Forelimb muscle (tissue), 1 donor: ENCODE data around the gene NFATC2. TPM values are rescaled to one million over a fixed set of nuclear protein-coding genes. Genes with fewer than 3 reads are reported as not detected.

ENCODE experiments used
- DNase-seq: peaks from one replicate; pipeline ENCODE4 v3.0.0-alpha.2; 2013; ENCODE audit warnings: low read depth
- polyA plus RNA-seq: library from polyadenylated mRNA; unstranded; fragments of 120-200 nt; gene quantifications from one replicate; pipeline ENCODE4 v1.2.1, GENCODE V29; 2013; ENCODE audit not compliant: insufficient read length

The NFATC2 gene
- polyA plus RNA-seq, 1 donor = 4.0 TPM

DNA sequence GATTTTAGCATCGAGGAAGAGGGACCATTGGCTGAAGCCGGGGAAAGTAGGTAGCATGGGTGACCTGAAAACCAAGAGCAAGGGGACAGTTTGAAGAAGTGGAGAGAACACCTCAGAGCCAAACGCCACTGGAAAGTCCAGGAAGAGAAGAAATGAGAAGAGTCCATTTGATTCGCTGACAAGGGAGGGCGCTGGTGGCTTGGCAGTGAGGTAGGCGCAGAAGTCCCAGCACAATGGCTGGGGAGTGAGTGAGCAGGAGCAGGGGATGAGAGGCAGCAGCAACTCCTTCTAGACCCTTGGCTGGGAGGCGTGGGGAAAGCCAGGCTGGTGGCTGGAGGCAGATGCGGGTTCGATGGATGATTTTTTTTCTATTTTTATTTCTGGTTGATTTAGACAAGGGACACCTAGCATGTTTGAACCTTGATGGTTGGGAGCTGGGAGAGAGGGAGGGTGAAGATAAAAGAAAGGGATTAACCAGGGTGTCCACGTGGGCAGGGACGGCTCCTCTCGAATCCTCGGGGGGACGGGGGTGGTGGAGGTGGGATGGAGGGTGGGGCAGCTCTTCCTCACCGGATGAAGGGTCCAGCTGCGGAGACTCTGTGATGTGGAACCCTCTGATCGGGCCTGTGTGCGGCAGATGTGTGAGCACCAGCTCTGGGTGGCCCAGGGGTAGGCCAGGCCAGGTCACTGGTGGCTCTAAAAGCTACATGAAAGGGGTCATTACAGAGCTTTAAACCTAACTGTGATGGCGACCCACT lies 164.2 kb downstream of the NFATC2 start:
- DNase-seq = no peak

DNA sequence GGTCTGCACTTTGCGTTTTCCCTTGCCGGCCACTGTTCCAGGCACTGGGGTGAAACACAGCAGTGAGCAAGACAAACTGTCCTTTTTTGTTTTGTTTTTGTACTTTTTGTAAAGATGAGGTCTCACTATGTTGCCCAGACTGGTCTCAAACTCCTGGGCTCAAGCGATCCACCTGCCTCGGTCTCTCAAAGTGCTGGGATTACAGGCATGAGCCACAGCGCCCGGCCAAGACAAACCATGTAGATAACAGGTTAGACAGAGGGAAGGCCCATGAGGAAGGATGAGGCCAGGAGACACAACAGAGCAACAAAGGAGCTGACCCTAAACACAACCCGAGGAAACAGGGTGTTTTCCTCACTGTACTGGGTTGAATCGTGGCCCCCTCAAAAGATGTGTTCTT lies 165.4 kb downstream of the NFATC2 start:
- DNase-seq = no peak

DNA sequence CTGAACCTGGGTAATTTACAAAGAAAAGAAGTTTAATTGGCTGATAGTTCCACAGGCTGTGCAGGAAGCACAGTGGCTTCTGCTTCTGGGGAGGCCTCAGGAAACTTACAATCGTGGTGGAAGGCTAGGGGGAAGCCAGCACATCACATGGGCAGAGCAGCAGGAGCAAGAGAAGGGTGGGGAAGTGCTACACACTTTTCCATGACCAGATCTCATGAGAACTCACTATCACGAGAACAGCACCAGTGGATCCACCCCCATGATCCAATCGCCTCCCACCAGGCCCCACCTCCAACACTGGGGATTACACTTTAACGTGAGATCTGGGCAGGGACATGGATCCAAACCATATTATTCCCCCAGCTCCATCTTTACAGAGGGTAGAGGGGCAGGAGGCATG lies 166.4 kb downstream of the NFATC2 start:
- DNase-seq = no peak

DNA sequence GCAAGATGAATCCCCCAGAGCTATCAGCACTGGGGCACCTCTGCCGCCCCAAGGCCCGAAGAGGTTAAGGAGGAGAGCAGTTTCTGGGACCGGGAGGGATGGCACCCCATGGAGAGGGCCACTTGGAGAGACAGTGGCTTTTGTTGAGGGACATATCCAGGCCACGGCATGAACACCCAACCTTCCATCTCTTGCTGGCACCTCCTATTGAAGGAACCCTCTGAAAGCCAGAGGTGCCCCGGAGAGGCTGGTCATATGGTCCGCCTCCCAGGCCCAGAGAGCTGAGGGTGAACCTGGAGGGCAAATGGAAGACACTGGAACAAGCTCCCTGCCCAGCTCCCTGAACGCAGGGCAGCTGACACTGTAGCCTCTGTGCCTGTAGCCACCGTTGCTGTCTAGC lies 167.0 kb downstream of the NFATC2 start:
- no peak for DNase-seq

DNA sequence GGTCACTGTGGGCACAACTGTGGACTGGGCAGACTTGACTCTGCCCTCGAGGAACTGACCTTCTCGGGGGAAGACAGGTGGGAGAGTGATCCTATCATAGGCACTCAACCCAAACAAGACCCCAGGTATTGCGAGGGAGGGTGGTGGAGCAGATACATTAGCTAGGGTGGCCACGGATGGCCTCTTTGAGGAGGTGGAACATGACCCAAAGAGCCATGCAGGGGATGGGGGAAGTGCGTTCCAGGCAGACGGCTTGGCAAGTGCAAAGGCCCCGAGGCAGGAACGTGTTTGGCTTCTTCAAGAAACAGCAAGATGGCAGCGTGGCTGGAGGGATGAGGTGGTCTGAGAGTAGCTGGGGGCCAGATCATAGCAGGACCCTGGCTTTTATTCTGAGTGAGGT lies 167.6 kb downstream of the NFATC2 start:
- no peak for DNase-seq

GRCh38 chr20:51374456-51374830 lies 168.1 kb downstream of the NFATC2 start:
- DNase-seq = no peak

DNA sequence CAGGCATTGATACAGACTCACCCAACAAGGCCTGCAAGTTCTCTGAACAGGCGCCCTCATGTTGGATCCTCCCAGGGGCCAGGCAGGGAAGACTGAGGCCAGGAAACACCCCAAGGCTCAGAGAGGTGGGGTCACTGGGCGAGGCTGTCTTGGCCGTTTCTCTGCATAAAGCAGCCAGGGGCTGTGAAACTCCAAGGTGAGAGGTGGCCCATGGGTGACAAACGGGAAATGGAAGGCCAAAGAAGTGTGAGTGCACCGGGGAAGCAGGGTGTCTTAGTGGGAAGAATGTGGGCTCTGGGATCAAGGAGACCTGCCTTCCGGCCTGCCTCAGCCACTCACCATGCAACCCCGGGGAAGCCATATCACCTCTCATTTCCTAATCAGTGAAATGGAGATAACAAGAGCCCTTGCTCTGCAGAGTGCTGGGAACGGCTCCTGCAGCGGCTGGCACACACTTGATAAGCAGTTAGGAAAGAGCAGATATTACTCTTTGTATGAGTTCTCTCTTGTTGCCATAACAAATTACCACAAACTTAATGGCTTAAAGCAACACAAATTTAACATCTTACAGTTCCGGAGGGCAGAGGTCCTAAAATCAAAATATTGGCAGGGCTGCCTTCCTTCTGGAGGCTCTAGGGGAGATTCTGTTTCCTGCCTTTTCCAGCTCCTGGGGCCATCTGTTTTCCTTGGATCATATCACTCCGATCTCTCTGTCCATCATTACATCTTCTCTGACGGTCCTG lies 168.6 kb downstream of the NFATC2 start:
- DNase-seq = no peak

- DNase-seq = no peak
Observed at GRCh38 chr20:51372966-51373365, 169.6 kb downstream of the NFATC2 start.

DNA sequence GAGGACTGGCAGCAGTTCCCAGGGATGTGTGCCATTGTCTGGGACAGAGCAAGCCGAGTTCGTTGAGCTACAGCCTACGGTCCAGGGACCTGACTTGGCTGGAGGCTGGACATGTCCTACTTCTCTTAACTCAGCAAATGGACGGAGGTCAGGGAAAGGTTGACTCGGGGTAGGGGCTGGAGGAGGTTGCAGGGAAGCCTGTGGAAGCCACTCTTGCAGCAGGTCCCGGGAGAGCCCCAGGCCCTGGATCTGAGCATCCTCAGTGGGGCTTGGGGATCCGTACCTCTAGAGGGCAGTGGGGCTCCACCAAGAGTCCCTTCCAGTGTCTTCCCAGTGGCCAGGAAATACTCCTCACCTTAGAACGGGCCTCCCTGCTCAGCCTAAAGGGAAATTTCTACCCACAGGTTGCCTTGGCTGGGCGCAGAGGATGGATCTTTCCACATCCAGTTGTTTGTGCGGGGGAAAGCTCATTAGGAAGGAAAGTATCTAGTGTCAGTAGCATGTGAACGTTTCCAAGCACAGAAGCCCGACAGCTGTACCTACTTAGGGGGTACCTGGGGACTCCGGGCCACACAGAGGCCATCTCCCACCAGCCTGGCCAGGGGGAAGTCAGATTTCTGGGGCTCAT lies 170.2 kb downstream of the NFATC2 start:
- peak; percentile 32 for DNase-seq

- DNase-seq = no peak
Observed at GRCh38 chr20:51371720-51372119, 170.8 kb downstream of the NFATC2 start.

DNA sequence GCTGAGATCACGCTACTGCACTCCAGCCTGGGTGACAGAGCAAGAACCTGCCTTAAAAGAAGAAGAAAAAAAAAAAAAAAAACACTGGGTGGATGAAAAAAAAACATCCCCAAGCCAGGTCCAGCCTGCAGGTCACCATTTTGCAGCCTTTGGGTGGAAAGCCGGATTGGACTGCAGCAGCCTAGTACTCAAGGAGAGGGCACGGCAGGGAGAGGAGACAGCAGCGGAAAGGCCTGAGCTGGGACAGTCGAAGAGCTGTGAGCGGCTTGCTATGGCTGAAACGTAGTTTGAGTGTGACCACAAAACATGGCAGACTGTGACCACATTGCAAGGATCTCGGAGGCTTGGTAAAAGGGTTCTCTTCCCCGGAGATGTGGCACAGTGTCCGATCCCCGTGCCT lies 173.0 kb downstream of the NFATC2 start:
- DNase-seq = no peak

- DNase-seq = no peak
Observed at GRCh38 chr20:51368461-51369211, 173.9 kb downstream of the NFATC2 start.

DNA sequence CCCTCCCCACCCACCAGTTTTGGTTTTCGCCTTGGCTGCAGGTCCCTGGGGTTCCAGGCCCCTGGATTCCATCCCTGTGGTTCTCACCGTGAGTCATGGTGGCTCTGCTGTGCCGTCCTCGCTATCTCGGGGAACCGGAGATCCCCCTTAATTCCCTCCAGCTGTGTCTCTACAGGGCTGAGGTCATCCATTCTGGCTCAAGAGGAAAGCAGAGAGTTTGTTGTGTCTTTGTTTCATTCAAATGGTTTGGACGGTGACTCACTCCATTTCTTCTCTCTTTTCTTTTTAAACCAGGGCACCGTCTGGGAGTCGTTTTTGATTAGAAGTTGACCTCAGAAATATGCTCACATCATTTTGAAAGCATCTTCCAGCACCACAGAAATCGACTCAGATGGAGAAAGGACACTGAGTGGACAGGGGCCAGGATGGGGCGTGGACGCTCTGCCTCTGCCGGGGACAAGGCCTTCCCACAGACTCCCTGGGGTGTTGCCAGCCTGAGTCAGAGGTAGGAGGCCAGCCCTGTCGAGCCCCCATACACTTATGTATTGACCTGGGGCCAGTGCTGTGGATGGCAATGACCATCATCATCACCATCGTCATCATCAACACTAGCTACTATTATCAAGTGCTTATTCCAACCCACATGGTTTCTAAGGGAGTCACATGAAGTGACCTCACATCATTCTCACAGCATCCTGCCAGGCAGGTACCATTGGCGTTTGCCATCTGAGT lies 176.2 kb downstream of the NFATC2 start:
- DNase-seq = no peak

DNA sequence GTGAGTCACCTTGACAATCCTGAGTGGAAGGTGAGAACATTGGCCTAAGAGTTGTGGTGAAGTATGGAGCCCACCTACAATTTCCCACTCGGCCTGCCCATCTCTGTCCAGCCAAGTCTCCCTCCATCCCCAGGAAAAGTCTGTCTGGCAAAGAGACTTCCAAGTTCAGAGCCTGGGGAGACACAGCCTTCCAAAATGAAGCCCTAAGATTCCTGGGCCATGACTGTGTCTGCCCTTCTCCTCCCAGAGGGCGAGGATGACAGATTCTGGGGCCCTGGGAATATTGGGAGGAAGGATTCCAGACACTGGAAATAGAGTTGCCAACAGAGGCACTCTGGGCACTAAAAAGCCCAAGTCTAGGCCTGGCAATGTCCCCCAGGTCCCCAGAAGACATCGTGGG lies 176.8 kb downstream of the NFATC2 start:
- DNase-seq = no peak

DNA sequence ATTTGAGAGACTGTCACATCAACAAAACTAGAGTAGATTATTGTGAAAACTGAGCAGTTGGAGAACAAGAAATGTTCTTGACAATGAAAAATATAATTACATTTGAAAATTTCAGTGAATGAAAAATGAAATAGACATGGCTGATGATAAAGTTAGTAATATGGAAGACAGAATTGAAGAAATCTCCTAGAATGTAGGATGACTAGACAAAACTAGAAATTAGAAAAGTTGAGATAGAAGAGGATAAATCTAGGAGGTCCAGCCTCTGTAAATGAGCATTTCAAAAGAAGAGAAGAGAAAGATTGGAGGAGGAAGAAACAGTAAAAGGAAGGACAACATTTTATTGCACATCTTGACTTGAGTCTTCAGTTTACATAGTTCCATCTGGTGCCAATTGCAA lies 178.7 kb downstream of the NFATC2 start:
- DNase-seq = no peak

- no peak for DNase-seq
Observed at GRCh38 chr20:51363378-51363777, 179.1 kb downstream of the NFATC2 start.

GRCh38 chr20:51362254-51362653 lies 180.3 kb downstream of the NFATC2 start:
- DNase-seq = no peak

DNA sequence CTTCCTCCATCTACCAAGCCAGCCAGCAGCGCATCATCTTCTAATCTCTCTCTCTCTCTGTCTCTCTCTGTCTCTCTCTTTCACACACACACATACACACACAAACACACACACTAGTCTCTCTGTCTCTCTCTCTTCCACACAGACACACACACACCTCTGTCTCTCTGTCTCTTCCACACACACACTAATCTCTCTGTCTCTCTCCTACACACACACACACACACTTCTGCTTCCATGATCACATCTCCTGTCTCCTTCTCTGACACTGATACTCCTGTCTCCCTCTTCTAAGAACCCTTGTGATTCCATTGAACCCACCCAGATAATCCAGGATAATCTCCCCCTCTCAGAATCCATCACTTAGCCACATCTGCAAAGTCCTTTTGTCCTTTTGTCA lies 181.3 kb downstream of the NFATC2 start:
- no peak for DNase-seq

- no peak for DNase-seq
Observed at GRCh38 chr20:51360451-51361201, 181.9 kb downstream of the NFATC2 start.

DNA sequence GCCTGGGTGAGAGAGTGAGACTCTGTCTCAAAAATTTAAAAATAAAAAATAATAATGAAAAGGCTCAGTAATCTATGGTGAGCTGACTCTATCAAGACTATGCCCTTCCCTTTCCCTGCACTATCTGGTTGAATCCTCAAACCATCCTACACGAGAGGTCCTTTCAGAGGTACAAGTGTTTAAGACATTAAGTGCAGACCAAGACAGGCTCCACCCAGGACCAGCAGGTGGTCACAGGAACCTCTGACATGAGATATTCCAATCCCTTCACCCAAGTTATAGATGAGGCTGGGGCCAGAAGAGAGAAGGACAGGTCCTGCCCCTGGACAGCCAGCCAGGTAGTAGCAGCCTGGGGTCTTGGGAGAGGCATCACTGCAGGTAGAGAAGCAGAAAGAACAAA lies 182.6 kb downstream of the NFATC2 start:
- DNase-seq = no peak

- no peak for DNase-seq
Observed at GRCh38 chr20:51359401-51359800, 183.1 kb downstream of the NFATC2 start.
